GM12875 (cell line): Measurements from ENCODE around the gene BRD4.

Experiments
- H3K4me3 ChIP-seq: one replicate; pipeline ENCODE4 v1.5.1; 2011; ENCODE audit warnings: low read depth, low read length, control low read depth
- TF ChIP-seq, protein P1 (sequence below): IDR thresholded peaks from 2 replicates; pipeline ENCODE4 v1.5.1; 2011; ENCODE audit warnings: low read depth, mild to moderate bottlenecking, control low read depth, inconsistent platforms, low read length, moderate library complexity, borderline replicate concordance; ENCODE audit not compliant: insufficient read depth

The BRD4 gene

GRCh38 chr19:15200553-15201364 is 131.6 kb downstream of the BRD4 start, which contains the start of gene NOTCH3:
NOTCH3 (minus strand) TSS chr19:15200995; CDS start chr19:15200905, 90 bp downstream.
- no peak within 1 kb of the TSS for H3K4me3 ChIP-seq
- TF ChIP-seq, protein P1, sequence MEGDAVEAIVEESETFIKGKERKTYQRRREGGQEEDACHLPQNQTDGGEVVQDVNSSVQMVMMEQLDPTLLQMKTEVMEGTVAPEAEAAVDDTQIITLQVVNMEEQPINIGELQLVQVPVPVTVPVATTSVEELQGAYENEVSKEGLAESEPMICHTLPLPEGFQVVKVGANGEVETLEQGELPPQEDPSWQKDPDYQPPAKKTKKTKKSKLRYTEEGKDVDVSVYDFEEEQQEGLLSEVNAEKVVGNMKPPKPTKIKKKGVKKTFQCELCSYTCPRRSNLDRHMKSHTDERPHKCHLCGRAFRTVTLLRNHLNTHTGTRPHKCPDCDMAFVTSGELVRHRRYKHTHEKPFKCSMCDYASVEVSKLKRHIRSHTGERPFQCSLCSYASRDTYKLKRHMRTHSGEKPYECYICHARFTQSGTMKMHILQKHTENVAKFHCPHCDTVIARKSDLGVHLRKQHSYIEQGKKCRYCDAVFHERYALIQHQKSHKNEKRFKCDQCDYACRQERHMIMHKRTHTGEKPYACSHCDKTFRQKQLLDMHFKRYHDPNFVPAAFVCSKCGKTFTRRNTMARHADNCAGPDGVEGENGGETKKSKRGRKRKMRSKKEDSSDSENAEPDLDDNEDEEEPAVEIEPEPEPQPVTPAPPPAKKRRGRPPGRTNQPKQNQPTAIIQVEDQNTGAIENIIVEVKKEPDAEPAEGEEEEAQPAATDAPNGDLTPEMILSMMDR, result no peak

DNA sequence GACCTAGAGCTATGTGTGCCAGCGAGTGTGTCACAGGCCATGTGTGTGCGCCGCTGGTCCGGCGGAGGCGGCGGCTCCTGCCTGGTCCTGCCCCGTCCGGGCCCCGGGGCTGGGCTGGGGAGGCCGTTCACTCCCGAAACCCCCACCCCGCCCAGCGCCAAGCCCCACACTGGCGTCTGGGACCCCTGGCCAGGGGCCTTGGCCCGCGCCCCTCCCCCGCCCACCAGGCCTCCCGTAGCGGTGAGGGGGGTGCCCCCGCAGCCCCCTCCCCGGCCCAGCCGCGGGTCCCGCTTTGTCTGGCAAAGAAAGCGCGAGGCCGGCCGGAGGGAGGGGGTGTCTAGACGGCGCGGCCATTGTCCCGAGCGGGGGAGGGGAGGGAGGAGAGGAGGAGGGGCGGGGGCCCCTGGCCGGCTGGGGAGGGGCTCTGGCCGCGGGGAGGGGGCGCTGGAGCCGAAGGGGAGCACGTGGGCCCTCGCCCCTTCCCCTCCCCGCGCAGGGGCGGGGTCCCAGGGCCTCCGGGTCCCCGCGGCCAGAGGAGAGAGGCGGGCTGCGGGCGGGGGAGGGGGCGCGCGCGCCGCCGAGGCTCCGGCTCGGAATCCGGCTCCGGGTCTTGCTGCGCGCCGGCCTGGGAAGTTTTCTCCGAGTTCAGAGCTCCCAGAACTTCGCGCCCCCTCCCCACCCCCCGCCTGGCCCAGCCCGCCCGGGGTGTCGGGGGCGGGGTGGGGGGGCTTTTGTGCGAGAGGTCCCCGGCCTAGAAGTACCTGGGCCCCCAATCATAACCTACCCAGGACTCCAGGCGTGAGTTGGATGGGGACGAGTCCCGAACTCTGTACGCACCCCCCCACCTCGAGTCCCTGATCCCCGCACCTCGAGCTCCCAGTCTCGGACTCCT is 132.4 kb downstream of the BRD4 start:
- H3K4me3 ChIP-seq, result no peak overlapping the region
- TF ChIP-seq, protein P1, result no peak

- no peak overlapping the region for H3K4me3 ChIP-seq
- TF ChIP-seq, protein P1, result no peak
These were observed 133.2 kb downstream of the BRD4 start for GRCh38 chr19:15198951-15199660.

DNA sequence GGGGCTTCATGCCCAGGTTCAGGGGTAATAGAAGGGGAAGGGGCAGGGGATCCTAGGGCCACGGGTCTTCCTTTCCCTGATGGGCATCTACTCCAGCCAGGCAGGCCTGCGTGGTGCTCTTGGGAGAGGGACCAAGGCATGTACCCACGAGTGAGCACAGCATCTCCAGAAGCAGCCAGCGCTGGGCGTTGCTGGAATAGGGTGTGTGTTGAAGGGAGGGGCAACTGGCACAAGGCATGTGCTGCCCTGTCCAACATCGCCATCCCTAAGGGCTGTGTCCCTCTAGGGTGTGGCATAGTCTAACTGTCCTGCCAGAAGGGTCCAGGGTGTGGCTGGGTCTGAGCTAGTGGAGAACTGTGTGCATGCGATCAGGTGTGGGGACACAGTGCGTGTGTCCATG is 134.4 kb downstream of the BRD4 start:
- TF ChIP-seq, protein P1, result no peak
- no peak overlapping the region for H3K4me3 ChIP-seq

- H3K4me3 ChIP-seq, result no peak overlapping the region
- TF ChIP-seq, protein P1, result no peak
These were observed 134.9 kb downstream of the BRD4 start for GRCh38 chr19:15197275-15197941.

- TF ChIP-seq, protein P1, result no peak
- H3K4me3 ChIP-seq, result no peak overlapping the region
These were observed 135.9 kb downstream of the BRD4 start for GRCh38 chr19:15196360-15197005.
